HK-2 (cell line): Measurements from ENCODE around the gene SOX3.

Experiments
- DNase-seq: peaks from one replicate; pipeline ENCODE4 v3.0.0-alpha.2; 2018; ENCODE audit not compliant: unreplicated experiment

Gene SOX3

GRCh38 chrX:140504371-140505324 is at the start of gene SOX3:
TSS of gene SOX3 (minus strand) at chrX:140505069. CDS start at chrX:140505060, 9 bp downstream.
- DNase-seq, result no peak

- no peak for DNase-seq
These were observed 44.1 kb upstream of the SOX3 start for GRCh38 chrX:140548985-140549384.

- no peak for DNase-seq
These were observed 21.3 kb upstream of the SOX3 start for GRCh38 chrX:140526171-140526570.

- DNase-seq, result no peak
These were observed 20.6 kb upstream of the SOX3 start for GRCh38 chrX:140525448-140525847.

GRCh38 chrX:140524556-140524955 is 19.7 kb upstream of the SOX3 start:
- no peak for DNase-seq

GRCh38 chrX:140521393-140521792 is 16.5 kb upstream of the SOX3 start:
- DNase-seq, result no peak

- DNase-seq, result no peak
These were observed 9.7 kb upstream of the SOX3 start for GRCh38 chrX:140514554-140514953.

GRCh38 chrX:140510895-140511295 is 6.0 kb upstream of the SOX3 start:
- DNase-seq, result no peak

GRCh38 chrX:140510306-140510676 is 5.4 kb upstream of the SOX3 start:
- DNase-seq, result no peak

- DNase-seq, result no peak
These were observed 4.8 kb upstream of the SOX3 start for GRCh38 chrX:140509468-140510305.

GRCh38 chrX:140508958-140509357 is 4.1 kb upstream of the SOX3 start:
- DNase-seq, result no peak

GRCh38 chrX:140507982-140508305 is 3.1 kb upstream of the SOX3 start:
- no peak for DNase-seq

GRCh38 chrX:140507223-140507981 is 2.5 kb upstream of the SOX3 start:
- no peak for DNase-seq

- no peak for DNase-seq
These were observed 810 bp upstream of the SOX3 start for GRCh38 chrX:140505421-140506337.

GRCh38 chrX:140503714-140504351 is 1.0 kb downstream of the SOX3 start:
- DNase-seq, result peak; percentile 13

GRCh38 chrX:140503238-140503601 is 1.6 kb downstream of the SOX3 start:
- DNase-seq, result no peak

GRCh38 chrX:140502491-140503237 is 2.2 kb downstream of the SOX3 start:
- no peak for DNase-seq

- DNase-seq, result no peak
These were observed 2.9 kb downstream of the SOX3 start for GRCh38 chrX:140501940-140502468.

GRCh38 chrX:140501321-140501720 is 3.5 kb downstream of the SOX3 start:
- DNase-seq, result no peak

- DNase-seq, result no peak
These were observed 4.4 kb downstream of the SOX3 start for GRCh38 chrX:140500441-140500840.
